Measurements from ENCODE around the gene GCSAML. TPM values are rescaled to one million over a fixed set of nuclear protein-coding genes. Genes with fewer than 3 reads are reported as not detected.

GCSAML gene
- total RNA-seq, 1 experiment from 2014 or later: 0.29 TPM

DNA sequence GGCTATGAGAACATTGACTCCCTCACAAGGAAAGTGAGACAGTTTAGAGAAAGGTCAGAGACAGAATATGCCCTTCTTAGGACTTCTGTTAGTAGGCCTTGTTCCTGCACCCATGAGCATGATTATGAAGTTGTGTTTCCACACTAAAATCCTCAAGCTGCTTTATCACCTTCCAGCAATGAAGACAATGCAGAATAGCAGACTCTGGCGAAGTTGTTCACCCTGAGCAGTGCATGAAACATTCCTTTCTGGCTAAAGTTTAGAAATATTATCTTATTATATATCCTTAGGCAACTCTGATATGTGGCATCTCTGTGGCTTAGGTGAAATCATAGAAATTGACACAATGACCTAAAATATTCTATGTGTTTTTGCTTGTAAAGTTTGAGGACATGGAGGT is 25.3 kb downstream of the GCSAML start:
- DNase-seq (ENCODE audit: low spot score): no peak

DNA sequence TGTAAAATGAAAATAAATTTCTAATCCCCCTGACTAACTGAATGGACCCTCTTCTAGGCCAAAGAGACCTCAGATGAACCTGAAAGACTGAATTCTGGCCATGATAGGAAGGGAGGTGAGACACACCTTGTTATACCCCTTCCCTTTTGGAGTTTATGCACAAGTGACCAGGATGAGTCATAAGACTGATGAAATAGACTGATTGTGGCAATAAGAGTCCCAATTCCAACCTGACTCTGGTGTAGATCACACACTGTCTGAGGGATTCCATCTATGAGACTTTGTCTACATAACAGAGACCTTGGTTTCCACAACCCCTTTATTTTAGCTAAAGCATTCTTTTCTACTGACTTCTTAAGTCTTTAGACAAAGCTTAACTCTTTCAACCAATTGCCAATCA is 25.7 kb downstream of the GCSAML start:
- no peak for DNase-seq (ENCODE audit: low spot score)

DNA sequence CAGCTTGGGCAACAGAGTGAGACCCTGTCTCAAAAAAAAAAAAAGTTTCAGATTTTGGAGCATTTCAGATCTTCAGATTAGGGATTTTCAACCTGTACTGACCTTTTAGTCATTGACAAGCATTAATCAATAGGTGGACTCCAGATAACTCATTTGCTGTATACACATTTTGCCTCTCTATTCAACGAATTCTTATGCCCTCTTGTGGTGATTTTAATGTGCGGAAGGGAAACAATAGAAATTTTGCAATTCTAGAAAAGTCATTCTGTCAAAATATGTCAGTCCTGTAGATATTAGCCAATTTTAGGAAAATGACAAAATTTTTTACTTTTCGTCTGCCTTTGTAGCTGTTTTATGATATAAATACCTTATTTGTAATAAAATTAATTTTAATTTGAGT is 27.6 kb downstream of the GCSAML start:
- DNase-seq (ENCODE audit: low spot score): no peak

DNA sequence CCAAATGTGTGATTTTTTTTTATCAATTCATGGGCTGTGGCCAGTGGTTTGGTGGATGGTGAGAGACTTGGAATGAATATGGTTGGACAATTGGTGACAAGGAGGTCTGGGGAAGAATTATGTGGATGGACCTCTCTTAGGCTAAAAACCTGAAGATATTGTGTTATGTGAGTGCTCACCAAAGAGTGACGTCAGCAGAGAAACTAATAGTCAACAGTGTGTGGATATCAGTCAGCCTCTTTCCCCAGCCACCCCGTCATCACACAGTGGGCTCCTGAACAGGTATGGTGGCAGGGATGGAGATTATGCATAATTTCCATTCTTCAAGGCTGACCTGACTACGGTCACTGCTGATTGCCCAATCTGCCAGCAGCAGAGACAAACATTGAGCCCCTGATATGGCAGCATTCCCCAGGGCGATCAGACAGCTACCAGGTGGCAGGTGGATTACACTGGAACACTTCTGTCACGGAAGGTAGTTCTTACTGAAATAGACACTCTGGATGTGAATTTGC is 30.1 kb downstream of the GCSAML start:
- no peak for DNase-seq (ENCODE audit: low spot score)

DNA sequence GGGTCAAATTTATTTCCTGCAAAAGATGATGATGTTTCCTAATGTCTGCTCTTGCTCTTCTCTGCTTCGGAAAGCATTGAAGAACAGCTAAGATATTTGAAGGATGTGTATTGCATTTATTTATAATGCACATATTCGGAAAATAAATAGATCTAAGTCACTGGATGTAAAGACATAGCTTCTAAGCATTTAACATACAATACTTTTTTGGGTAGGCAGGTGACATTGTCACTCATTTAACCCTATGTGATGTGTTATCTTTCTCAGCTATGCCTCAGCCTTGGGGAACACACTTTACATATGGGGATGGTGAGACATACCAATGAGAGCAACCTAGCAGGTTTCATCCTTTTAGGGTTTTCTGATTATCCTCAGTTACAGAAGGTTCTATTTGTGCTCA is 39.1 kb downstream of the GCSAML start, which contains the start of gene OR2G2:
Gene OR2G2, plus strand, starts transcription at position 301 of the 400 bp plus-strand sequence. Its CDS starts 0 bp downstream, at position 301.
- no peak for DNase-seq (ENCODE audit: low spot score)

DNA sequence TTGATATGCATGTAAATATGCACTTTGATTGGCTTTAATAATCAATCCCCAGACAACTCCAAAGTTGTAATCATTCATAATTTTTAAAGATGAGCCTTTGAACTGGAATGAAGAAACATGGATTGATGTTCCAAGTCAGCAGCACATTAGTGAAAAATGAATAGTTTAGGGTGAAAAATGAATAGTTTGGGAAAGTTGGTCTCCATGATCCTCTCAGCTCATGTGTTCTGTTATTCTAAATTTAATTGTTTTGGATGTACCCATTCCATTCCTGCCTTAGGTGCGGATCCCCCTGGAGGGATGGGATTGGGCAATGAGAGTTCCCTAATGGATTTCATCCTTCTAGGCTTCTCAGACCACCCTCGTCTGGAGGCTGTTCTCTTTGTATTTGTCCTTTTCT is 56.4 kb downstream of the GCSAML start, which contains the start of gene OR2G3:
Gene OR2G3, plus strand, starts transcription at position 301 of the 400 bp plus-strand sequence. Its CDS starts 0 bp downstream, at position 301.
- no peak for DNase-seq (ENCODE audit: low spot score)

DNA sequence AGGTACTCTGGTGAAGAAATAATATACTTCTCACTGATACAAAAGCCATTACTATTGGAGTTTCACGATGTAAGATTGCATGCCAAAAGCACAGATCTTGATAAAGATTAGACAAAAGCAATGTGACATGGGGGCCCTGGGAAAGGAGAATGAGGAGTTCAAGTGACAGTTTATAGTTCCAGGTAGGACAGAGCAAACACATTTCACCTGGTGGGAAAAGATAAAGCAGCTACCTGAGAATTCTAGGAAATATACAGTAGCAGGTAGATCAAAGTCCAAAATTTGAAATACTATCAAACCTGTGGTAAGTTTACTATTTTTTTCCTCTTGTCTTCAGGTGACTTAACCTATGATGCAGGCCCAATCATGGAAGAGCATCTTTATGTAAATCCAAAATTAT is 64.5 kb downstream of the GCSAML start:
- no peak for DNase-seq (ENCODE audit: low spot score)

DNA sequence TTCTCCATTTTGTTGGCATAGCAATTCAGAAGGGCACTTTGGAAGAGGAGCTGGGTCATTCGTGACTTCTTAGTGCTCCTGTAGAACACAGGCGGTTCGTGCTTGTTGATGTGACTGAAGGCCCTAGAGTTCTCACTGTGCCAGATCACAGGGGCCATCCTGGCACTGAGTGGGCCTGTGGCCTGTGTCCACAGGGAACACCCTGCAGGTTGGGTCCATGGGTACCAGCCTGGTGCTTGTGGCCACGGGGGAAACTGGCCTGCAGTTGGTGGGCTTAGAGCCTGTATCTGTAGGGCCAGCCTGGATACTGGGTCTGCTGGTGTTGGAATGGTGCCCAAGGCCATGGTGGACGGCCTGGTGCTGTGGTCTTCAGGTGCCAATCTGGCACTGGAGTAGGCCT is 65.7 kb downstream of the GCSAML start:
- DNase-seq (ENCODE audit: low spot score): no peak

Other genes with a start within 250 kb of the GCSAML start
- 11.8 and 14.3 TPM in 2 replicates for gene ZNF496, start 217.3 kb upstream of the GCSAML start, total RNA-seq (2014; rRNA removed; shearing (Covaris generic))
- 0.50 TPM in 1 of 2 replicates, not detected in the other for gene NLRP3, start 133.0 kb upstream of the GCSAML start, total RNA-seq (2014; rRNA removed; shearing (Covaris generic))
- gene OR2B11, start 91.0 kb upstream of the GCSAML start, total RNA-seq (2014; rRNA removed; shearing (Covaris generic)): not detected in 2 replicates
- gene OR2C3, start 12.7 kb upstream of the GCSAML start, total RNA-seq (2014; rRNA removed; shearing (Covaris generic)): not detected in 2 replicates
- not detected in 2 replicates for gene OR2G2, start 39.2 kb downstream of the GCSAML start, total RNA-seq (2014; rRNA removed; shearing (Covaris generic))
- gene OR2G3, start 56.5 kb downstream of the GCSAML start, total RNA-seq (2014; rRNA removed; shearing (Covaris generic)): not detected in 2 replicates
- gene OR13G1, start 130.6 kb downstream of the GCSAML start, total RNA-seq (2014; rRNA removed; shearing (Covaris generic)): not detected in 2 replicates
- not detected in 2 replicates for gene OR6F1, start 167.5 kb downstream of the GCSAML start, total RNA-seq (2014; rRNA removed; shearing (Covaris generic))
- not detected in 2 replicates for gene OR14K1, start 189.5 kb downstream of the GCSAML start, total RNA-seq (2014; rRNA removed; shearing (Covaris generic))
- gene OR14A2, start 199.0 kb downstream of the GCSAML start, total RNA-seq (2014; rRNA removed; shearing (Covaris generic)): not detected in 2 replicates
- gene OR1C1, start 211.4 kb downstream of the GCSAML start, total RNA-seq (2014; rRNA removed; shearing (Covaris generic)): not detected in 2 replicates

Measured in H4 (cell line).